ENCODE measurements around the gene EVI5L. TPM values are rescaled to one million over a fixed set of nuclear protein-coding genes. Genes with fewer than 3 reads are reported as not detected.
A peak's percentile ranks its signal among the peaks of the same experiment; 100 is the strongest.

Gene EVI5L
- total RNA-seq, 2 experiments from 2014 or later, result 5.2 to 6.0 TPM

GRCh38 chr19:7822910-7823515, 7.0 kb upstream of the EVI5L start:
- DNase-seq (no peak), ATAC-seq (ENCODE audit: poor library complexity) (no peak)
- H3K9me3 Mint-ChIP-seq, result peaks cover under 1% of the 10 kb centered on the region
- H3K4me3 ChIP-seq (ENCODE audit: low read length), result no peak overlapping the region
- H3K9me3 ChIP-seq (ENCODE audit: control insufficient read depth in 1 of 2, insufficient read depth in 1 of 2, low read length in 2 of 2), result no peaks in the 10 kb centered on the region
- H3K36me3 ChIP-seq (ENCODE audit: insufficient read depth, low read length), result no peaks in the 10 kb centered on the region
- CTCF ChIA-PET, result no interaction called here
- TF ChIP-seq CTCF (IDR thresholded peaks at IDR 0.05), result no peak
- intact Hi-C loops (cut with DNase I, micrococcal nuclease), result no loop called here
- H3K4me3 Mint-ChIP-seq, result no peak overlapping the region
- H3K27ac ChIP-seq (ENCODE audit: low read depth in 1 of 2, low read length in 2 of 2), result no peak overlapping the region
- H3K4me1 Mint-ChIP-seq (ENCODE audit: low read depth), result peaks cover 4% of the 10 kb centered on the region
- POLR2A ChIA-PET, result no interaction called here
- no peak overlapping the region for H3K27ac Mint-ChIP-seq
- H3K4me1 ChIP-seq (ENCODE audit: insufficient read depth, low read length), result no peaks in the 10 kb centered on the region
- H3K27me3 ChIP-seq (ENCODE audit: control insufficient read depth in 1 of 2, insufficient read depth in 2 of 2, low read length in 2 of 2), result no peaks in the 10 kb centered on the region
- H3K36me3 Mint-ChIP-seq (ENCODE audit: low read depth), result no peaks in the 10 kb centered on the region
- H3K27me3 Mint-ChIP-seq, result peaks cover 12% of the 10 kb centered on the region

- Histone ChIP-seq H3K27ac (ENCODE audit: low read depth in 1 of 2, low read length in 2 of 2) (no peak overlapping the region), H3K27me3 (ENCODE audit: control insufficient read depth in 1 of 2, insufficient read depth in 2 of 2, low read length in 2 of 2) (no peaks in the 10 kb centered on the region), H3K4me3 (ENCODE audit: low read length) (no peak overlapping the region), H3K9me3 (ENCODE audit: control insufficient read depth in 1 of 2, insufficient read depth in 1 of 2, low read length in 2 of 2) (no peaks in the 10 kb centered on the region), H3K4me1 (ENCODE audit: insufficient read depth, low read length) (peaks cover 4% of the 10 kb centered on the region), H3K36me3 (ENCODE audit: insufficient read depth, low read length) (no peaks in the 10 kb centered on the region)
- Mint-ChIP-seq H3K27me3 (peaks cover 12% of the 10 kb centered on the region), H3K27ac (no peak overlapping the region), H3K36me3 (ENCODE audit: low read depth) (no peaks in the 10 kb centered on the region), H3K9me3 (no peaks in the 10 kb centered on the region), H3K4me1 (ENCODE audit: low read depth) (peaks cover 5% of the 10 kb centered on the region), H3K4me3 (no peak overlapping the region)
- no peak for ATAC-seq (ENCODE audit: poor library complexity)
- CTCF ChIA-PET, result no interaction called here
- DNase-seq, result no peak
- POLR2A ChIA-PET, result no interaction called here
- intact Hi-C loops (cut with DNase I, micrococcal nuclease), result no loop called here
- TF ChIP-seq CTCF (IDR thresholded peaks at IDR 0.05), result no peak
Observed at GRCh38 chr19:7823686-7824301, 6.2 kb upstream of the EVI5L start.

- H3K4me1 Mint-ChIP-seq (ENCODE audit: low read depth), result peaks cover 11% of the 10 kb centered on the region
- ChIA-PET CTCF (interaction anchor here (0.9 to 1.8 kb wide), 4 partner anchors 30 to 115 kb away, joined by 3 to 6 read pairs (median 4); no protein-coding TSS in a partner anchor), POLR2A (interaction anchor here (0.6 to 1.1 kb wide), 3 partner anchors 91 to 760 kb away, joined by 3 read pairs; partner anchors contain the start of genes SNAPC2 and ZNF557)
- peak overlapping the region; percentile 80 for H3K4me3 Mint-ChIP-seq
- intact Hi-C loops (cut with DNase I, micrococcal nuclease), result loop anchor here in 1 of 2 experiments (1.0 kb wide), 1 partner anchor 177 kb away; no protein-coding TSS in a partner anchor
- Histone ChIP-seq H3K27me3 (ENCODE audit: control insufficient read depth in 1 of 2, insufficient read depth in 2 of 2, low read length in 2 of 2) (no peaks in the 10 kb centered on the region), H3K4me3 (ENCODE audit: low read length) (peak overlapping the region; percentile 55), H3K36me3 (ENCODE audit: insufficient read depth, low read length) (no peaks in the 10 kb centered on the region), H3K4me1 (ENCODE audit: insufficient read depth, low read length) (peaks cover 30% of the 10 kb centered on the region), H3K27ac (ENCODE audit: low read depth in 1 of 2, low read length in 2 of 2) (no peak overlapping the region), H3K9me3 (ENCODE audit: control insufficient read depth in 1 of 2, insufficient read depth in 1 of 2, low read length in 2 of 2) (no peaks in the 10 kb centered on the region)
- ATAC-seq (ENCODE audit: poor library complexity) (no peak), DNase-seq (no peak)
- no peaks in the 10 kb centered on the region for H3K36me3 Mint-ChIP-seq (ENCODE audit: low read depth)
- TF ChIP-seq CTCF (IDR thresholded peaks at IDR 0.05), result no peak
- no peaks in the 10 kb centered on the region for H3K27me3 Mint-ChIP-seq
- H3K27ac Mint-ChIP-seq, result peak overlapping the region; percentile 64
- H3K9me3 Mint-ChIP-seq, result no peaks in the 10 kb centered on the region
Observed at GRCh38 chr19:7829166-7829520, 875 bp upstream of the EVI5L start.
